SK-N-SH (cell line): ENCODE results near the gene PDE2A. TPM values are rescaled to one million over a fixed set of nuclear protein-coding genes. Genes with fewer than 3 reads are reported as not detected.

Experiments
- CTCF ChIA-PET: fragments of 300-600, 350-600 bp; formaldehyde crosslinking; extraction: SDS; loops from one replicate; lab custom pipeline; 2021; lab: Yijun Ruan, JAX
- POLR2A ChIA-PET: fragments of 350-600 bp; sonication (Branson Sonifier 250); formaldehyde crosslinking; extraction: SDS; loops from one replicate; lab custom pipeline; 2020; ENCODE audit warnings: antibody characterized with exemption, inconsistent platforms; lab: Yijun Ruan, JAX
- DNase-seq: peaks from one replicate; pipeline ENCODE4 v3.0.0; 2012
- H2AFZ ChIP-seq: fragments of 200-600 bp; sonication (generic); 2 replicates; pipeline ENCODE4 v1.8.1; 2016; ENCODE audit warnings: antibody characterized with exemption, mild to moderate bottlenecking, low read depth
- H3F3A ChIP-seq: fragments of 200-600 bp; sonication (generic); replicated peaks from 2 replicates; pipeline ENCODE3; 2016; ENCODE audit warnings: antibody characterized with exemption, mild to moderate bottlenecking; ENCODE audit not compliant: insufficient read depth
- H3K27ac ChIP-seq, 2 experiments: fragments of 200-500 bp in 1 of 2; fragments of 200-600 bp in 1 of 2; sonication (Bioruptor generic) in 1 of 2; sonication (generic), shearing (Covaris generic) in 1 of 2; 2 replicates each; pipeline versions ENCODE4 v1.5.1 to v1.6.1; 2014 to 2016; ENCODE audit warnings: low read depth in 2 of 2, inconsistent platforms in 1 of 2, low read length in 1 of 2, mild to moderate bottlenecking in 1 of 2, mixed read lengths in 1 of 2
- H3K27me3 ChIP-seq: fragments of 200-600 bp; sonication (generic), shearing (Covaris generic); 2 replicates; pipeline ENCODE4 v1.6.1; 2016; ENCODE audit warnings: mixed run types; ENCODE audit not compliant: insufficient read depth
- H3K36me3 ChIP-seq, 2 experiments: fragments of 200-500 bp in 1 of 2; fragments of 200-600 bp in 1 of 2; sonication (Bioruptor generic) in 1 of 2; sonication (generic) in 1 of 2; replicated peaks in 1 of 2; 2 replicates each; pipeline versions ENCODE3 to v1.5.1; 2014 to 2016; ENCODE audit warnings: low read length in 1 of 2, mild to moderate bottlenecking in 1 of 2; ENCODE audit not compliant: insufficient read depth in 2 of 2, control insufficient read depth in 1 of 2
- H3K4me1 ChIP-seq, 2 experiments: fragments of 200-500 bp in 1 of 2; fragments of 200-600 bp in 1 of 2; sonication (Bioruptor generic) in 1 of 2; sonication (generic), shearing (Covaris generic) in 1 of 2; 2 replicates each; pipeline versions ENCODE4 v1.5.1 to v1.6.1; 2014 to 2016; ENCODE audit warnings: low read depth in 1 of 2, low read length in 1 of 2, mixed run types in 1 of 2; ENCODE audit not compliant: insufficient read depth in 2 of 2, control insufficient read depth in 1 of 2
- H3K4me2 ChIP-seq: fragments of 200-600 bp; sonication (generic), shearing (Covaris generic); 2 replicates; pipeline ENCODE4 v1.6.1; 2017; ENCODE audit warnings: mixed run types
- H3K4me3 ChIP-seq, 2 experiments: fragments of 200-500 bp in 1 of 2; fragments of 200-600 bp in 1 of 2; sonication (Bioruptor generic) in 1 of 2; sonication (generic), shearing (Covaris generic) in 1 of 2; 2 replicates each; pipeline versions ENCODE4 v1.5.1 to v1.8.1; 2014 to 2016; ENCODE audit warnings: low read depth in 2 of 2, inconsistent platforms in 1 of 2, low read length in 1 of 2, mild to moderate bottlenecking in 1 of 2, mixed read lengths in 1 of 2, moderate library complexity in 1 of 2
- H3K79me2 ChIP-seq: fragments of 200-600 bp; sonication (generic); 2 replicates; pipeline ENCODE4 v1.8.1; 2017; ENCODE audit warnings: mild to moderate bottlenecking; ENCODE audit not compliant: insufficient read depth
- H3K9ac ChIP-seq: fragments of 200-600 bp; sonication (generic); 2 replicates; pipeline ENCODE4 v1.6.1; 2017; ENCODE audit warnings: mixed run types
- H3K9me2 ChIP-seq: fragments of 200-600 bp; sonication (generic); 2 replicates; pipeline ENCODE4 v1.6.1; 2017; ENCODE audit warnings: mixed run types
- H3K9me3 ChIP-seq: fragments of 200-600 bp; sonication (generic); 2 replicates; pipeline ENCODE4 v1.6.1; 2017; ENCODE audit warnings: mixed run types, mild to moderate bottlenecking, moderate library complexity
- H4K20me1 ChIP-seq: fragments of 200-600 bp; sonication (generic); 2 replicates; pipeline ENCODE4 v1.6.1; 2017; ENCODE audit warnings: mild to moderate bottlenecking, mixed run types; ENCODE audit not compliant: insufficient read depth
- CHD2 ChIP-seq: fragments of 150-350 bp; IDR thresholded peaks from 2 replicates; pipeline ENCODE4 v1.6.1; 2018; ENCODE audit warnings: low read length; ENCODE audit not compliant: partially characterized antibody
- CTCF ChIP-seq: fragments of 200-600 bp; sonication (generic); IDR thresholded peaks from 2 replicates; pipeline ENCODE4 v1.6.1; 2017; ENCODE audit warnings: antibody characterized with exemption, mild to moderate bottlenecking, moderate library complexity
- ELF1 ChIP-seq: IDR thresholded peaks from 2 replicates; pipeline ENCODE4 v1.4.0; 2012
- EP300 ChIP-seq, 2 experiments: IDR thresholded peaks; 2 replicates each; pipeline versions ENCODE4 v1.4.0 to v1.6.1; 2012; ENCODE audit warnings: borderline replicate concordance in 1 of 2, low read depth in 1 of 2, low read length in 1 of 2
- EZH2phosphoT487 ChIP-seq: fragments of 200-600 bp; sonication (generic); IDR thresholded peaks from 2 replicates; pipeline ENCODE4 v1.6.1; 2017; ENCODE audit warnings: low read depth, mixed run types, mild to moderate bottlenecking, antibody characterized with exemption, moderate library complexity, borderline replicate concordance
- GATA2 ChIP-seq: sonication (generic); formaldehyde crosslinking; IDR thresholded peaks from 2 replicates; pipeline ENCODE4 v1.5.0; 2020; ENCODE audit warnings: mild to moderate bottlenecking, missing genetic modification reagents
- MEF2A ChIP-seq: IDR thresholded peaks from 2 replicates; pipeline ENCODE4 v1.4.0; 2012; ENCODE audit warnings: low read depth, borderline replicate concordance
- RCOR1 ChIP-seq: fragments of 150-350 bp; IDR thresholded peaks from 2 replicates; pipeline ENCODE4 v1.6.1; 2017; ENCODE audit warnings: antibody characterized with exemption, low read length
- REST ChIP-seq: IDR thresholded peaks from 2 replicates; pipeline ENCODE4 v1.6.1; 2012; ENCODE audit warnings: mild to moderate bottlenecking, low read depth, low read length, moderate library complexity
- SMC3 ChIP-seq: IDR thresholded peaks from 2 replicates; pipeline ENCODE4 v1.6.1; 2012; ENCODE audit warnings: low read depth, low read length, improper control_type of control experiment
- TEAD4 ChIP-seq: IDR thresholded peaks from 2 replicates; pipeline ENCODE4 v1.4.0; 2012; ENCODE audit warnings: mild to moderate bottlenecking, borderline replicate concordance; ENCODE audit not compliant: insufficient read depth
- WGBS: methylation state at CpG from one replicate; pipeline ENCODE4 v1.1.6; 2017; ENCODE audit warnings: low lambda C conversion rate; 5-methylcytosine and 5-hydroxymethylcytosine counted together
- polyA plus RNA-seq, 3 experiments: library from polyadenylated mRNA; depleted of rRNA; stranded (reverse); fragments of >200 nt; gene quantifications; 2 replicates each; pipeline ENCODE4 v1.2.3, GENCODE V29; 2012
- TF ChIP-seq, protein P1 (sequence below): IDR thresholded peaks from 2 replicates; pipeline ENCODE4 v1.4.0; 2012; ENCODE audit warnings: low read depth, borderline replicate concordance

PDE2A gene
- polyA plus RNA-seq, 1 of the 3 experiments (the other 2 are of a cell fraction) = 0.43 TPM

DNA sequence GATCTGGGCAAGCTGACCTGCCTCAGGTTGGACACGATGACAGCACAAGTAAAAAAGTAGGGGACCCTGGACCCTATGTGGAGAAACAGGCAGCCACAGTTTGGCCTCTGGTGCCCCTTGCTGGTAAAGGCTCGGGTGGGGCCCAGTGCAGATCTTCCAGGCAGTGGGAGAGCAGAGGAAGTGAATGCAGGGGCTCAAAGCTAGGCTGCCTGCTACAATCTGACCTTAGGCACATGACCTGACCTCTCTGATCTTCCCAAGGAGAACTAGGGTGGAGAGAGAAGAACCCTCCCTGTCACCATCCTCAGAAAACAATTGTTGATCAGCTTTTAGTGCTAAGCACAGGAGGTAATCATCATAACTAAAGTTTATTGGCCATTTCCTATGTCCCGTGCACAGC is 76.5 kb downstream of the PDE2A start (continued):
- TF ChIP-seq, protein P1, sequence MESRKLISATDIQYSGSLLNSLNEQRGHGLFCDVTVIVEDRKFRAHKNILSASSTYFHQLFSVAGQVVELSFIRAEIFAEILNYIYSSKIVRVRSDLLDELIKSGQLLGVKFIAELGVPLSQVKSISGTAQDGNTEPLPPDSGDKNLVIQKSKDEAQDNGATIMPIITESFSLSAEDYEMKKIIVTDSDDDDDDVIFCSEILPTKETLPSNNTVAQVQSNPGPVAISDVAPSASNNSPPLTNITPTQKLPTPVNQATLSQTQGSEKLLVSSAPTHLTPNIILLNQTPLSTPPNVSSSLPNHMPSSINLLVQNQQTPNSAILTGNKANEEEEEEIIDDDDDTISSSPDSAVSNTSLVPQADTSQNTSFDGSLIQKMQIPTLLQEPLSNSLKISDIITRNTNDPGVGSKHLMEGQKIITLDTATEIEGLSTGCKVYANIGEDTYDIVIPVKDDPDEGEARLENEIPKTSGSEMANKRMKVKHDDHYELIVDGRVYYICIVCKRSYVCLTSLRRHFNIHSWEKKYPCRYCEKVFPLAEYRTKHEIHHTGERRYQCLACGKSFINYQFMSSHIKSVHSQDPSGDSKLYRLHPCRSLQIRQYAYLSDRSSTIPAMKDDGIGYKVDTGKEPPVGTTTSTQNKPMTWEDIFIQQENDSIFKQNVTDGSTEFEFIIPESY = no peak
- TF ChIP-seq CHD2 (no peak), RCOR1 (no peak), CTCF (no peak), EP300 (IDR thresholded peaks at IDR 0.05; ENCODE audit: borderline replicate concordance in 1 of 2, low read depth in 1 of 2, low read length in 1 of 2) (no peak), EZH2phosphoT487 (no peak), REST (no peak)

DNA sequence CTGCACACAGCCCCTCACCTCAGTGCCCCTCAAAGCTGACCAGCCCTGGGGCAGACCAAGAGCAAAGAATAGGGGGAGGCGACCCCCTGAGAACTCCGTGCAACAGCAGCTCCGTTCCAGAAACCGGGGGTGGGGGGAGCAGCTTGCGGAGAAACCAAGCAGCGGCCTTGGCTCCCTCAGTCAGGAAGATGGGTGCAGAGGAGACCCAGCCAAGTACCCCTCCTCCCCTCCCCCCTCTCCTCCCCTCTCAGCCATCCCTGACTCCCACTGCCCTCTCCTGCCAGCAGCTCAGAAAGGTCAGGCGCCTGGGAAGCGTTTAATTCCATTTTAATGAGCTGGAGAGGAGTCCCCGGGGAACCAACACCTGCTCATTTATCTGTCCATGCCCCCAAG is 78.9 kb downstream of the PDE2A start:
- H3K4me2 ChIP-seq = no peak overlapping the region
- H3K4me1 ChIP-seq = peaks cover 0 to 18% of the 10 kb centered on the region in 2 experiments; a peak in 1 of 4 replicates
- H3K27me3 ChIP-seq = peaks cover 30% of the 10 kb centered on the region
- no peak for DNase-seq
- no peak overlapping the region for H3K9ac ChIP-seq
- CTCF ChIA-PET = interaction anchor here (0.8 to 3.6 kb wide), 9 partner anchors 9 to 124 kb away, joined by 3 to 27 read pairs (median 5); no protein-coding TSS in a partner anchor
- H2AFZ ChIP-seq = no peak overlapping the region
- H3K27ac ChIP-seq = no peak overlapping the region
- H3F3A ChIP-seq = no peaks in the 10 kb centered on the region
- POLR2A ChIA-PET = no interaction called here
- no peaks in the 10 kb centered on the region for H3K79me2 ChIP-seq
- no peaks in the 10 kb centered on the region for H3K9me2 ChIP-seq
- no peaks in the 10 kb centered on the region for H4K20me1 ChIP-seq
- TF ChIP-seq, protein P1 = no peak
- TF ChIP-seq CTCF (no peak), SMC3 (no peak), ELF1 (no peak), EZH2phosphoT487 (no peak), GATA2 (no peak), TEAD4 (no peak), MEF2A (no peak)
- WGBS = 67% methylated on average over 9 of the region's 9 CpGs
- H3K4me3 ChIP-seq = no peak overlapping the region
- no peaks in the 10 kb centered on the region for H3K9me3 ChIP-seq
- no peaks in the 10 kb centered on the region for H3K36me3 ChIP-seq
